Pulmonary artery endothelial cell (primary cell): ENCODE measurements around the gene UCHL3. TPM values are rescaled to one million over a fixed set of nuclear protein-coding genes. Genes with fewer than 3 reads are reported as not detected.
A peak's percentile ranks its signal among the peaks of the same experiment; 100 is the strongest.

Experiments
- DNase-seq: peaks from one replicate; pipeline ENCODE4 v3.0.0-alpha.2; 2011; ENCODE audit warnings: low read depth, low spot score
- total RNA-seq: library from RNA; depleted of rRNA; stranded (reverse); fragments of >200 nt; gene quantifications from 2 replicates; pipeline ENCODE4 v1.2.3, GENCODE V29; 2014

UCHL3 gene
- total RNA-seq, 1 donor from 2014 or later: 46.6 TPM

GRCh38 chr13:75547917-75548316, 1.7 kb upstream of the UCHL3 start:
- no peak for DNase-seq

- DNase-seq: peak; percentile 24
Observed at GRCh38 chr13:75550159-75550567, 572 bp downstream of the UCHL3 start.

- no peak for DNase-seq
Observed at GRCh38 chr13:75554464-75554863, 4.9 kb downstream of the UCHL3 start.

- no peak for DNase-seq
Observed at GRCh38 chr13:75554981-75555380, 5.4 kb downstream of the UCHL3 start.

GRCh38 chr13:75555836-75556235, 6.2 kb downstream of the UCHL3 start:
- DNase-seq: no peak

- no peak for DNase-seq
Observed at GRCh38 chr13:75556961-75557360, 7.4 kb downstream of the UCHL3 start.

- DNase-seq: no peak
Observed at GRCh38 chr13:75558145-75558840, 8.7 kb downstream of the UCHL3 start.

- DNase-seq: no peak
Observed at GRCh38 chr13:75566658-75567057, 17.1 kb downstream of the UCHL3 start.

GRCh38 chr13:75569576-75569975, 20.0 kb downstream of the UCHL3 start:
- no peak for DNase-seq

- no peak for DNase-seq
Observed at GRCh38 chr13:75579529-75579928, 29.9 kb downstream of the UCHL3 start.

GRCh38 chr13:75581874-75582640, 32.5 kb downstream of the UCHL3 start:
- no peak for DNase-seq

- no peak for DNase-seq
Observed at GRCh38 chr13:75583091-75583490, 33.5 kb downstream of the UCHL3 start.

GRCh38 chr13:75585153-75585552, 35.6 kb downstream of the UCHL3 start:
- DNase-seq: no peak

GRCh38 chr13:75587679-75588078, 38.1 kb downstream of the UCHL3 start:
- DNase-seq: no peak

GRCh38 chr13:75596657-75597182, 47.1 kb downstream of the UCHL3 start:
- DNase-seq: no peak

- DNase-seq: no peak
Observed at GRCh38 chr13:75600371-75600770, 50.8 kb downstream of the UCHL3 start.

GRCh38 chr13:75603038-75603437, 53.4 kb downstream of the UCHL3 start:
- DNase-seq: no peak

- DNase-seq: no peak
Observed at GRCh38 chr13:75607447-75607846, 57.9 kb downstream of the UCHL3 start.

- DNase-seq: no peak
Observed at GRCh38 chr13:75610466-75610865, 60.9 kb downstream of the UCHL3 start.

GRCh38 chr13:75612354-75612753, 62.8 kb downstream of the UCHL3 start:
- DNase-seq: no peak

GRCh38 chr13:75617230-75617629, 67.6 kb downstream of the UCHL3 start:
- DNase-seq: no peak

- no peak for DNase-seq
Observed at GRCh38 chr13:75618308-75618707, 68.7 kb downstream of the UCHL3 start.

GRCh38 chr13:75620020-75620419, 70.4 kb downstream of the UCHL3 start:
- DNase-seq: no peak
